NCI-H510A (cell line): ENCODE measurements around the gene ACSL1.

ENCODE experiments used
- DNase-seq: peaks from one replicate; lab custom pipeline; 2025; lab: John Stamatoyannopoulos, UW

ACSL1 gene

DNA sequence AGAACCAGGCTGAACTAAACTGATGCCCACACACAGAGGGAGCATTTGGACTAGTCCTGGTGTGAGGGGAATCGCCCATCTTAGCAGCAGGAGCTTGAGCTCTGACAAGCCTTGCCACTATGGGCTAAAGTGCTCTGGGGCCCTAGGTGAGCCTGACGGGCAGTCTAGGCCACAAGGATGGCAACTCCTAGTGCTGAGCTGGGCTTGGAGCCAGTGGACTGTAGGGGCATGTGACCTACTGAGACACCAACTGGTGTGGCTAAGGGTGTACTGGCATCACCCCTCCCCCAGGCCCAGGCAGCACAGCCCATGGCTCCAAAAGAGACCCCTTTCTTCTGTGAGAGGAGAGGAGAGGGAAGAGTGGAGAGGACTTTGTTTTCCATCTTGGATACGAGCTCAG, 106.4 kb downstream of the ACSL1 start:
- DNase-seq = no peak

DNA sequence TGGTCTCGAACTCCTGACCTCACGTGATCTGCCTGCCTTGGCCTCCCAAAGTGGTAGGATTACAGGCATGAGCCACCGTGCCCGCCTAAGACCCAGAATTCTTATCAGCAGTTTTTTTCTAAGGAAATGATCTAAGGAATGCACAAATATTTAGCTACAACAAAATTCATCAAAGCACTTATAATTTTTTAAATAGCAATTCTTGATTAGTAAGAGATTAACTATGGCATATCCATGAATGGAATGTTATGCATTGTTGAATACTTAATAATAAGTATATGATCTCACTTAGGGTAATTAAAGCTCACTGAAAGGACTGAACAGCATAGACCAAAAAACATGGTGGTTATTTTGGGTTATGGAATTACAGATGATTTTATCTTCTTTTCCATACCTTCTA, 110.2 kb downstream of the ACSL1 start:
- no peak for DNase-seq

DNA sequence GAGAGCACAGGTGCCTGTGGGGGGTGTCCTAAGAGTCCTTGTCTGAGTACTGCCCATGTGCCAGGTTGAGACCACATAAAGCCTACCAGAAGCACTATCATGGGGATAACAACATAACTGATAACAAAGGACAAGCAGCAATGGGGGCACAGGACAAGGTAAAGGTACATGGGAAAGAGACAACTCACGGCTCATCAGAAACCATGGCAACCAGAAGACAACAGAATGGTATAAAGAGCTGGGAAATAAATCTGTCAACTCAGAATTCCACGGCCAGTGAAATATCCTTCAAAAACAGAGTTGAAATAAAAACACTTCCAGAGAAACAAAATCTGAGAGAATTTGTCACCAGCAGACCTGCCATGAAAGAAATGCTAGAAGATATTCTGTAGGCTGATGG, 111.9 kb downstream of the ACSL1 start:
- DNase-seq = no peak

DNA sequence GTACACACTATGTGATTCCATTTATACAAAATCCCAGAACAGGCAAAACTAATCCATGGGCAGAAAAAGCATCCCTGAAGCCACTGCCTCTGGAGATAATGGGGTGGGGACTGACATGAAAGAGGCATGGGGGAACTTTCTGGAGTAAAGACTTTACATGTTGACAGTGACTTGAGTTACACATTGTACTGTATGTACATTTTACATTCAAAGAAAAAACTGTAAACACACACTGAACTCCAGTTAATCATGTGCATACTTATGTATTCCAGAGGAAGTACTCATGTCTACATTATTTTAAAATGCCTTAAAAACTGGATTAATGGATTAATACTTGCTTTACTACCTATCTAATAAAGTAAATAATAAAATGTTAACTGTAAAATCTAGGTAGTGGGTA, 113.4 kb downstream of the ACSL1 start:
- no peak for DNase-seq

GRCh38 chr4:184706453-184706852, 119.3 kb downstream of the ACSL1 start:
- DNase-seq = no peak

DNA sequence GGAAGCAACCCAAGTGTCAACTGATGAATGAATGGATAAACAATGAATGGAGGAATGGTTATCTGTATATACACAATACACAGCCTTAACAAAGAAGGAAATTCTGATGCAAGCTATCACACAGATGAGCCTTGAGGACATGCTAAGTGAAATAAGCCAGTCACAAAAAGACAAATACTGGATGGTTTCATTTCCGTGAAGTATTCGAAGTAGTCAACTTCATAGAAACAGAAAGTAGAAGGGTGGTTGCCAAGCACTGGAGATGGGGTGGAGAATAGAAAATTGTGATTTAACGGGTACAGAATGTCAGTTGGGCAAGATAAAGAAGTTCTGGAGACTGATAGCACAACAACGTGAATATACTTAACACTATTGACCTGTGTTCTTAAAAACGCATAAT, 120.1 kb downstream of the ACSL1 start:
- no peak for DNase-seq
